DOHH2 (cell line): ENCODE measurements around the gene IL34.

ENCODE experiments used
- EZH2phosphoT487 ChIP-seq: fragments of 200-600 bp; sonication (generic); IDR thresholded peaks from 2 replicates; pipeline ENCODE4 v1.6.1; 2017; ENCODE audit warnings: borderline replicate concordance, mild to moderate bottlenecking, antibody characterized with exemption, low read length, moderate library complexity, mixed read lengths
- TF ChIP-seq, protein P1 (sequence below): fragments of 200-600 bp; sonication (generic); IDR thresholded peaks from one replicate; pipeline ENCODE4 v1.5.1; 2014; ENCODE audit warnings: antibody characterized with exemption, mild to moderate bottlenecking, low read depth, low read length; ENCODE audit not compliant: poor library complexity, severe bottlenecking

DNA sequence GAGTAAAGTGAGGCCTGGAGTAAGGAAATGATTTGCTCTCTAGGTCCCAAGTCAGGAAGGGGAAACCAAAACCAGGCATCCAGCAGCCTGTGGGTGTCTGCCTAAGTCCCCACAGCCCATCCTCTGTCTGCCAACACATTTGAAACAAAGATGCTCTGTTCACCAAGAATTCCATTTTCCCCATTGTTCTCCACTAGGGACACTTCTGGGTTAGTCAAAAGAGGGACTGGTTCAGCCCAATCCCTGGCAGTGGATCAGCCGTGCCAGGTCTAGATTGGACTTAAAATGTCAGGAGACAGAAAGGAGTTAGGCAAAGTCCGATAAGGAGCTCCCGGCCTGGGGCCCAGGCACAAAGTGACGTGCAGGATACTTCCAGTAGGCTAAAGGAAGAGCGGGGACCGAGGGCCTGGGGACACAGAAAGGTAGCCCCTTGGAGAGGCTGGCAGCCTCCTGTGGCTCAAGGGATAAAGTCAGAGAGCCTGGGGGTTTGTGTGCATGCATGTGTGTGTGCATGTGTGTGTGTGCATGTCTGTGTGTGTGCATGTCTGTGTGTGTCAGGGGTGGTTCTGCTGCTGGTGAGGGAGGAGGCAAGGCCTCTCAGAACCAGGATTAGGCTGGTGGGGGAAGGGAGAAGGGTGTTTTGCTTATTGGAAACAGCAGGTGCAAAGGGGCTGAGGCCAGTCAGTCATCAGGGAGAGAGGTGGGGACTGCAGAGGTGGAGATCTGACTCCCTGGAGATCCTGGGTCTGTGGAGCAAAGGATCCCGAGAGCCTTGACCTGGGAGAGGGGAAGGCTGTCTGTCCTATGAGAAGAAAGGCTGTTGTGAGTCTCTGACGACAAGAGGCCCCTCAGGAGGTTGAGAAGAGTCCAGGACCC, 41.7 kb upstream of the IL34 start:
- TF ChIP-seq, protein P1, sequence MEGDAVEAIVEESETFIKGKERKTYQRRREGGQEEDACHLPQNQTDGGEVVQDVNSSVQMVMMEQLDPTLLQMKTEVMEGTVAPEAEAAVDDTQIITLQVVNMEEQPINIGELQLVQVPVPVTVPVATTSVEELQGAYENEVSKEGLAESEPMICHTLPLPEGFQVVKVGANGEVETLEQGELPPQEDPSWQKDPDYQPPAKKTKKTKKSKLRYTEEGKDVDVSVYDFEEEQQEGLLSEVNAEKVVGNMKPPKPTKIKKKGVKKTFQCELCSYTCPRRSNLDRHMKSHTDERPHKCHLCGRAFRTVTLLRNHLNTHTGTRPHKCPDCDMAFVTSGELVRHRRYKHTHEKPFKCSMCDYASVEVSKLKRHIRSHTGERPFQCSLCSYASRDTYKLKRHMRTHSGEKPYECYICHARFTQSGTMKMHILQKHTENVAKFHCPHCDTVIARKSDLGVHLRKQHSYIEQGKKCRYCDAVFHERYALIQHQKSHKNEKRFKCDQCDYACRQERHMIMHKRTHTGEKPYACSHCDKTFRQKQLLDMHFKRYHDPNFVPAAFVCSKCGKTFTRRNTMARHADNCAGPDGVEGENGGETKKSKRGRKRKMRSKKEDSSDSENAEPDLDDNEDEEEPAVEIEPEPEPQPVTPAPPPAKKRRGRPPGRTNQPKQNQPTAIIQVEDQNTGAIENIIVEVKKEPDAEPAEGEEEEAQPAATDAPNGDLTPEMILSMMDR = no peak
- no peak for TF ChIP-seq EZH2phosphoT487
